GM12878 (cell line): ENCODE results near the gene DIP2C. TPM values are rescaled to one million over a fixed set of nuclear protein-coding genes. Genes with fewer than 3 reads are reported as not detected.
"Not testable (repeated sequence)": the region's sequence is repeated elsewhere in the genome, so short reads cannot be mapped to it uniquely, and the experiment has no call there.

Source experiments
- ATAC-seq: fragments of 200-7000 bp; cut with Tn5 transposase; 3 replicates; pipeline ENCODE4 v1.9.1; 2020; ENCODE audit warnings: mild to moderate bottlenecking, moderate library complexity
- BruUV-seq: library from RNA; stranded (reverse); fragments of 400-500 nt; replicated peaks from 2 replicates; lab custom pipeline; 2021; lab: Mats Ljungman, UMichigan
- CTCF ChIA-PET: fragments of 300-600 bp; sonication (Branson Sonifier 250); formaldehyde crosslinking; extraction: SDS; loops from one replicate; lab custom pipeline; 2021; ENCODE audit warnings: inconsistent platforms; lab: Yijun Ruan, JAX
- POLR2A ChIA-PET: fragments of 350-600 bp; formaldehyde crosslinking; extraction: SDS; loops from one replicate; lab custom pipeline; 2021; ENCODE audit warnings: inconsistent platforms; lab: Charles Lee
- RAD21 ChIA-PET: fragments of 300-600 bp; sonication (Branson Sonifier 250); formaldehyde crosslinking; loops from one replicate; lab custom pipeline; 2023; ENCODE audit warnings: antibody characterized with exemption; ENCODE audit not compliant: unreplicated experiment; lab: Charles Lee
- SMC1A ChIA-PET: fragments of 300-600 bp; sonication (Branson Sonifier 250); formaldehyde crosslinking; loops from one replicate; lab custom pipeline; 2023; ENCODE audit not compliant: unreplicated experiment, uncharacterized antibody; lab: Charles Lee
- DNase-seq: peaks from one replicate; pipeline ENCODE4 v3.0.0-alpha.2; 2011; ENCODE audit warnings: low read depth, low spot score
- FAIRE-seq: peaks from 3 replicates; lab custom pipeline; 2011; peaks lifted over from hg19 to GRCh38; lab: Jason Lieb, UNC
- H2AFZ ChIP-seq: 2 replicates; pipeline ENCODE4 v1.6.0; 2011; ENCODE audit warnings: low read depth, low read length, control low read depth; ENCODE audit not compliant: control insufficient read depth
- H3K27ac ChIP-seq: 2 replicates; pipeline ENCODE4 v1.5.1; 2011; ENCODE audit warnings: control low read depth; ENCODE audit not compliant: control insufficient read depth, insufficient read depth
- H3K27me3 ChIP-seq, 2 experiments: replicated peaks in 1 of 2; 2 replicates each; pipeline versions ENCODE4 v1.6.0 to v1.6.1; 2011; ENCODE audit warnings: low read length in 1 of 2; ENCODE audit not compliant: control insufficient read depth in 2 of 2, insufficient read depth in 2 of 2
- H3K36me3 ChIP-seq, 2 experiments: 2 replicates each; pipeline ENCODE4 v1.5.1; 2011; ENCODE audit warnings: low read length in 1 of 2; ENCODE audit not compliant: control insufficient read depth in 2 of 2, insufficient read depth in 2 of 2
- H3K4me1 ChIP-seq: 2 replicates; pipeline ENCODE4 v1.6.1; 2011; ENCODE audit warnings: mild to moderate bottlenecking, low read length, moderate library complexity, mixed read lengths; ENCODE audit not compliant: control insufficient read depth, insufficient read depth
- H3K4me2 ChIP-seq: 2 replicates; pipeline ENCODE4 v1.6.0; 2011; ENCODE audit warnings: control low read depth; ENCODE audit not compliant: control insufficient read depth, insufficient read depth
- H3K4me3 ChIP-seq: fragments of 200-600 bp; sonication (generic); 2 replicates; pipeline ENCODE4 v1.5.1; 2016
- H3K79me2 ChIP-seq: 2 replicates; pipeline ENCODE4 v1.6.0; 2011; ENCODE audit warnings: low read length; ENCODE audit not compliant: control insufficient read depth, insufficient read depth
- H3K9ac ChIP-seq: 2 replicates; pipeline ENCODE4 v1.8.0; 2011; ENCODE audit warnings: low read length, control low read depth, mixed read lengths; ENCODE audit not compliant: control insufficient read depth, insufficient read depth
- H3K9me3 ChIP-seq: replicated peaks from 3 replicates; pipeline ENCODE4 v1.5.1; 2011; ENCODE audit warnings: mild to moderate bottlenecking, low read length; ENCODE audit not compliant: control insufficient read depth, insufficient read depth
- H4K20me1 ChIP-seq: 2 replicates; pipeline ENCODE4 v1.6.0; 2011; ENCODE audit not compliant: control insufficient read depth, insufficient read depth
- BCL3 ChIP-seq: IDR thresholded peaks from 2 replicates; pipeline ENCODE4 v1.6.1; 2011; ENCODE audit warnings: borderline replicate concordance, low read depth, mild to moderate bottlenecking, moderate library complexity, low read length; ENCODE audit not compliant: insufficient read depth, poor library complexity, severe bottlenecking
- NFIC ChIP-seq: IDR thresholded peaks from 2 replicates; pipeline ENCODE4 v1.6.1; 2012; ENCODE audit warnings: low read depth, mild to moderate bottlenecking, inconsistent platforms, low read length, moderate library complexity
- PBX3 ChIP-seq: IDR thresholded peaks from 2 replicates; pipeline ENCODE4 v1.6.1; 2011; ENCODE audit warnings: mild to moderate bottlenecking, low read depth, low read length, moderate library complexity; ENCODE audit not compliant: insufficient replicate concordance
- WGBS: methylation state at CpG from one replicate; pipeline ENCODE4 v1.1.6; 2016; ENCODE audit warnings: low lambda C conversion rate; ENCODE audit not compliant: insufficient replicate concordance, insufficient coverage; ENCODE audit errors: missing lambda C conversion rate; 5-methylcytosine and 5-hydroxymethylcytosine counted together
- in situ Hi-C: fragments of 300-500 bp; cut with MboI; formaldehyde crosslinking; loops from 9 replicates; pipeline ENCODE4 v1.14.3; 2018; ENCODE audit warnings: mixed read lengths
- intact Hi-C: fragments of 100-400 bp; cut with micrococcal nuclease; formaldehyde crosslinking; loops from one replicate; pipeline ENCODE4 v1.14.2; 2022; ENCODE audit not compliant: unreplicated experiment
- polyA plus RNA-seq, 11 experiments: library from polyadenylated mRNA; depleted of rRNA in 4 of 11; unstranded in 6 of 11; stranded (reverse) in 5 of 11; fragments of >200 nt; fragmentation: Nextera tagmentation in 4 of 11; fragmentation: Illumina TruSeq in 1 of 11; extraction: Ambion mirVana in 4 of 11; extraction: Trizol in 1 of 11; gene quantifications; 1 replicate in 1 of 11; 2 replicates in 10 of 11; pipeline versions ENCODE4 v1.2.1 to v1.2.3, GENCODE V29; 2011 to 2016; ENCODE audit warnings: inconsistent platforms in 2 of 11, missing spikeins in 2 of 11, low read depth in 1 of 11
- total RNA-seq, 4 experiments: library from RNA; depleted of rRNA in 3 of 4; stranded (reverse); fragments of >200 nt in 3 of 4; fragmentation: Illumina TruSeq in 1 of 4; extraction: Trizol in 1 of 4; gene quantifications; 2 replicates each; pipeline versions ENCODE4 v1.2.1 to v1.2.3, GENCODE V29; 2013 to 2021

The DIP2C gene
- total and polyA plus RNA-seq, 10 of the 15 experiments (the other 5 are each of a cell fraction or from before 2014, with no cell fraction given): 0.01 to 0.10 (median 0.06) TPM

- intact Hi-C loops, H3K27ac ChIP-seq, H3K79me2 ChIP-seq, POLR2A ChIA-PET: not testable (repeated sequence)
- WGBS: 85% methylated on average over 12 of the region's 12 CpGs
- TF ChIP-seq PBX3 (peak; percentile 2), NFIC (0 out of 2 replicates have a peak, but pooled peaks have one; percentile 37), BCL3 (peak; percentile 61)
- TF ChIP-seq, all 136 proteins: peak for 3; not testable (repeated sequence) for 133
- H2AFZ ChIP-seq, H3K9ac ChIP-seq, H3K4me1 ChIP-seq, H4K20me1 ChIP-seq, DNase-seq, FAIRE-seq, ATAC-seq, H3K9me3 ChIP-seq, H3K4me3 ChIP-seq, H3K4me2 ChIP-seq, BruUV-seq, RAD21 ChIA-PET, CTCF ChIA-PET, in situ Hi-C loops, H3K27me3 ChIP-seq, H3K36me3 ChIP-seq, SMC1A ChIA-PET: not testable (repeated sequence)
These were observed 264.1 kb downstream of the DIP2C start for GRCh38 chr10:425365-425764.

- intact Hi-C loops, H4K20me1 ChIP-seq, H3K4me3 ChIP-seq, H3K9ac ChIP-seq, H3K36me3 ChIP-seq, H2AFZ ChIP-seq, SMC1A ChIA-PET, H3K27me3 ChIP-seq, H3K4me1 ChIP-seq, ATAC-seq, RAD21 ChIA-PET, CTCF ChIA-PET, BruUV-seq, H3K9me3 ChIP-seq, H3K27ac ChIP-seq, H3K4me2 ChIP-seq, in situ Hi-C loops, DNase-seq, H3K79me2 ChIP-seq, POLR2A ChIA-PET, FAIRE-seq: not testable (repeated sequence)
- WGBS: 90% methylated on average over 9 of the region's 11 CpGs
- peak; percentile 81 for TF ChIP-seq BCL3
These were observed 264.7 kb downstream of the DIP2C start for GRCh38 chr10:424724-425123.
